ENCODE results near the gene HDAC4. TPM values are rescaled to one million over a fixed set of nuclear protein-coding genes. Genes with fewer than 3 reads are reported as not detected.

The HDAC4 gene
- total and polyA plus RNA-seq, 2 of the 4 experiments (the other 2 are of a cell fraction), result 4.1 to 7.2 TPM

DNA sequence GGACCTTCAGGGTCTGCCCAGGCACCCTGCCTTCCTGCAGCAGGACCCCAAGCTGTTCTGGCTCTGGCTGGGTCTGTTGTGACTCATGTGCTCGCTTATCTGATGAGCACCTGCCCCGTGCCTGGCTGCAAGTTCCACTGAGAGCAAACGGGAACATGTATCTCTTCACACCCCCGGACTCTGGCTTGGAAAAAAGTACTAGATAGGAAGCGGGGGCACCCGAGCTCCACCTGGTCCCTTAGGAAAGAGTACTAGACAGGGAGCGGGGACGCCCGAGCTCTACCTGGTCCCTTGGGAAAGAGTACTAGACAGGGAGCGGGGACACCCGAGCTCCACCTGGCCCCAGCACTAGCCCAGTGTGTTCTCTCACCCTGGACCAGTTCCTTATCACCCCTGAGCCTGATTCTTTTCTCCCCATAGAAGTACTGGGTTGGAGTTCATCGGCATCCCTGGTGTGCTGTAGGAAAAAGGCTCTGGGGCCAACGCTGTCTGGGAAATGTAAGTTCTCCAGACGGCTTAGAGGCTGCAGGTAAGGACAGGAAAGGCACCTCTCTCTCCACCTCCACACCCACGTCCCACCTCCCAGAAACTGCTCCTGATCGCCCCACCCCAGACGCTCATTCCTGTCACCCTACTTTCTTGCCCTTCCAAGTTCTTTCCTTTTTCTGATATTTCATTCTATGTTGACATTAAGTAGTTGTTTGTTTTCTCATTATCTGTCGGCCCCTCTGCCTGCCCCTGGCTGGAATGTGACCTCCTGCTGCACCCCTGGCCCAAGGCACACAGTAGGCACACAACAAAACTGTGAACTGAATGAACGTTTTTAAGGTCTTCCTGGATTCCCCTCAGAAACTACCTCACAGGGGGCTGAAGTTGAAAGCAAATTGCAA, 40.2 kb downstream of the HDAC4 start:
- Histone ChIP-seq H3K23ac (ENCODE audit: low read depth, low read length) (no peak overlapping the region), H4K91ac (ENCODE audit: insufficient read depth, low read depth, low read length) (no peak overlapping the region), H3K9me1 (ENCODE audit: insufficient read depth, low read length) (peaks cover 17% of the 10 kb centered on the region), H2AK9ac (replicated peaks; ENCODE audit: low read depth, low read length, poor library complexity) (no peak overlapping the region), H3K27ac (ENCODE audit: insufficient read depth, low read length) (no peak overlapping the region), H3K79me1 (ENCODE audit: low read depth in 1 of 2, low read length in 2 of 2) (peaks cover 39 to 81% of the 10 kb centered on the region in 2 experiments), H2BK15ac (ENCODE audit: low read depth, low read length) (no peak overlapping the region), H3K9me3 (ENCODE audit: control insufficient read depth, insufficient read depth, low read length) (no peaks in the 10 kb centered on the region), H2BK20ac (ENCODE audit: low read depth, low read length) (no peak overlapping the region), H3K4me3 (ENCODE audit: insufficient read depth, low read depth, low read length) (no peak overlapping the region), H4K20me1 (ENCODE audit: insufficient read depth, low read length) (peaks cover 24% of the 10 kb centered on the region), H3K4ac (ENCODE audit: low read depth, low read length) (no peak overlapping the region), H4K5ac (ENCODE audit: low read depth, low read length) (no peak overlapping the region), H3K18ac (ENCODE audit: low read depth, low read length) (no peak overlapping the region), H3K27me3 (ENCODE audit: control insufficient read depth, insufficient read depth, low read length) (no peaks in the 10 kb centered on the region), H3K4me1 (ENCODE audit: control insufficient read depth, insufficient read depth, low read length) (peaks cover 12% of the 10 kb centered on the region), H2BK120ac (ENCODE audit: low read depth, low read length) (no peak overlapping the region), H3K9ac (ENCODE audit: low read depth, low read length) (no peak overlapping the region), H2AK5ac (ENCODE audit: low read depth, low read length) (no peak overlapping the region), H3K14ac (replicated peaks; ENCODE audit: low read depth, low read length) (no peak overlapping the region), H2BK5ac (ENCODE audit: low read depth, low read length, poor library complexity, severe bottlenecking) (no peak overlapping the region), H2AFZ (replicated peaks; ENCODE audit: low read length, poor library complexity) (no peak overlapping the region), H4K8ac (ENCODE audit: low read depth in 2 of 2, low read length in 2 of 2) (no peak overlapping the region), H3K56ac (ENCODE audit: extremely low read depth, insufficient read depth, low read length) (no peak overlapping the region), H3K4me2 (ENCODE audit: low read depth, low read length) (no peak overlapping the region), H3K36me3 (ENCODE audit: control insufficient read depth, insufficient read depth, low read length) (peaks cover 2% of the 10 kb centered on the region; the same call in 1 of the 2 replicates)
- no peak for DNase-seq
- dilution Hi-C loops (cut with HindIII; ENCODE audit: low sequenced_read_pairs, unreplicated experiment), result no loop called here
- in situ Hi-C loops (cut with MboI; ENCODE audit: low sequenced_read_pairs), result no loop called here
- no peak for TF ChIP-seq MXI1 (IDR thresholded peaks at IDR 0.05; ENCODE audit: borderline replicate concordance, low read depth, low read length)
- no peak for TF ChIP-seq NFE2L2 (IDR thresholded peaks at IDR 0.05; ENCODE audit: low read depth, low read length)
- TF ChIP-seq FOS (IDR thresholded peaks at IDR 0.05; ENCODE audit: low read depth, low read length), result no peak
- TF ChIP-seq MAFK (IDR thresholded peaks at IDR 0.05; ENCODE audit: low read depth, low read length), result no peak
- no peak for TF ChIP-seq RAD21 (IDR thresholded peaks at IDR 0.05; ENCODE audit: low read length)
- TF ChIP-seq, protein P1, sequence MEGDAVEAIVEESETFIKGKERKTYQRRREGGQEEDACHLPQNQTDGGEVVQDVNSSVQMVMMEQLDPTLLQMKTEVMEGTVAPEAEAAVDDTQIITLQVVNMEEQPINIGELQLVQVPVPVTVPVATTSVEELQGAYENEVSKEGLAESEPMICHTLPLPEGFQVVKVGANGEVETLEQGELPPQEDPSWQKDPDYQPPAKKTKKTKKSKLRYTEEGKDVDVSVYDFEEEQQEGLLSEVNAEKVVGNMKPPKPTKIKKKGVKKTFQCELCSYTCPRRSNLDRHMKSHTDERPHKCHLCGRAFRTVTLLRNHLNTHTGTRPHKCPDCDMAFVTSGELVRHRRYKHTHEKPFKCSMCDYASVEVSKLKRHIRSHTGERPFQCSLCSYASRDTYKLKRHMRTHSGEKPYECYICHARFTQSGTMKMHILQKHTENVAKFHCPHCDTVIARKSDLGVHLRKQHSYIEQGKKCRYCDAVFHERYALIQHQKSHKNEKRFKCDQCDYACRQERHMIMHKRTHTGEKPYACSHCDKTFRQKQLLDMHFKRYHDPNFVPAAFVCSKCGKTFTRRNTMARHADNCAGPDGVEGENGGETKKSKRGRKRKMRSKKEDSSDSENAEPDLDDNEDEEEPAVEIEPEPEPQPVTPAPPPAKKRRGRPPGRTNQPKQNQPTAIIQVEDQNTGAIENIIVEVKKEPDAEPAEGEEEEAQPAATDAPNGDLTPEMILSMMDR (conservative IDR thresholded peaks at IDR 0.05; ENCODE audit: low read depth, low read length), result no peak
- intact Hi-C loops (cut with micrococcal nuclease), result no loop called here
- ATAC-seq (ENCODE audit: low read depth), result no peak
- POLR2A ChIA-PET (ENCODE audit: unreplicated experiment), result no interaction called here
- BruUV-seq (replicated peaks), result no TSS peak
- WGBS, 2 experiments (ENCODE audit: extremely low coverage in 2 of 2, insufficient read length in 1 of 2), result no CpG with 5 or more reads among the region's 19 CpGs
- CTCF ChIA-PET, result no interaction called here

Measured in IMR-90 (cell line).